Measurements from ENCODE around the gene PTGR3.

The PTGR3 gene

DNA sequence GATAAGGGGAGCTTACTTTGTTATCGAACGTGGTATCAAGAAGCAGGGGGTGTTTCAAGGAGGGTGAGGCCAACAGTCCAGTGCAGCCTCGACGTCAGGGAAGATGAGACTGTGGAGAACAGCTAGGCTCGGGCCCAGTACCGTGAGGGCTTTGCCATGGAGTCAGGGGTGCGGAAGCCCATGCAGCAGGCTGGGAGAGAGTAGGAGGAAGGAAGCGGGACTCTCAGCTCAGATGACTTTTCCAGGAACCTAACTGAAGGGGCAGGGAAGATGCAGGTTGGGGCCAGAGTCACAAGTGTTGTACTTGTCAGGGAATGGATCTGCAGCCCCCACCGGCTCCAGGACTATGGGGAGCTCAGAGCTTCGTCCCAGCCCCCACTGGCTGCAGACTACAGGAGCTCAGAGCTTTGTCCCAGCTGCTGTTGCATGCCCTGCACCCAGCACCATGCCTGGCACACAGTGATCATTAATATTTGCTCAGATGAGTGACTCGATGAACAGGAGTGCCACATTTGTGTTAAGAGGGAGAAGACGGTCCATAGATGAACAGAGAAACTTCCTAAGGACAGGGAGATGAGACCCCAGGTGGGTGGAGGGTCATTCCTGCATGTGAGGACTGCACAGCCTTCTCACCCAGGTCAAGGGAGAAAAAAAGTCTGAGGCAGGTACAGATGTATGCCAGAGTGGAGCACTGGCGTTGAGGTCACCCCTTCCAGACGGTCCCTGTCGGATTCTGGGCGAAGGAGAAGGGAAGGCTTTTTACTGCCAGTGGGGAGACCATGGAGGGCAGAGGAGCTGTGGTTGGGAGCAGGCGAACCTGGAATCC, 36.4 kb downstream of the PTGR3 start:
- in situ Hi-C loops (cut with MboI; ENCODE audit: low sequenced_read_pairs), result no loop called here

DNA sequence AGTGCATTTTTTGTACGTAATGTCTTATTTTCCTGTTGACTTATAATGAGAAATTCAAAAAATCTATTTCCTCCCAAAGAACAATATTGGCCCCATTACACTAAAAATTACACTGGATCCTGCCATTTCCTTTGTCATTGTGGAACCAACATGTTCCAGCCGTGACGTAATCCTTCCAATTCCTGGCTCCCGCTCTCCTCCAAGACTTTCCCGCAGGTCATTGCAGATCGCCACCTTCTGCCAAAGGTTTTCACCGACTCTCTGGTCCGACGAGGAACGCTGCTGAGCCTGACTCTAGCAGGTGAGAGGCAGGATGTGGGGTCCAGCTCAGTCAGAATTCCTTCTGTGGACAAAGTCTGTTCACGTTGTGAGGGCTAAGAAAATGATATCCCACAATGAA, 38.0 kb downstream of the PTGR3 start:
- in situ Hi-C loops (cut with MboI; ENCODE audit: low sequenced_read_pairs), result no loop called here

DNA sequence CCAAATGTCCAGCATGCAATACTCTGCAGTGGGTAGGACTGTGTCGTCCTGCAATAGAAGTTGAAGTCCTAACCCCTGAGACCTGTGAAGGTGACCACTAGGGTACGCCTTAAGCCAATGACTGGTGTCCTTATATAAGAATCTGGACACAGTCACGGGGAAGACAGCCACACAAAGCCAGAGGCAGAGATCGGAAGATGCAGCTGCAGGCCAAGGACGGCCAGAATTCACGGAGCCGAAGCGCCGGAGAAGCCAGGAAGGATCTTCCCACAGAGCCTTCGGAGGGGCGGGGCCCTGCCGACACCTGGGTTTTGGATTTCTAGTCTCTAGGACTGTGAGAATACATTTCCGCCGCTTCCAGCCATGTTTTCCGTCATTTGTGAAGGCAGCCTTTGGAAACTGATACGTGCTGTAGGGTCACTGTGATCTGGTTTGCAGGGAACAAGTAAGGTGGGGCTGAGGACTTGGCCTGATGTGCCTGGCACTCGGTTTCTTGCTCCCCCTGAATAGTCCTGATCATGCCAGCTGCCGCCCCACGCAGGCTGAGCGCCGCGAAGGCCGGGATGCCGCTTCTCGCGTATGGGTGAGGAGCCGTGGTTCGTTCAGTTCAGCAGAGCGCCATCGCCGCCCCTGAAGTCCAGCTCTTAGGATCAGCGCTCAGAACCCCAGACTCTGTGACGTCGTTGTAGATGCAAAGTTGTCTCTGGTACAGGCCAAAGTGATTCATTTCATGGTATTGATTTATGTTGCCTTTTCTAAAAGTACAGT, 38.7 kb downstream of the PTGR3 start:
- in situ Hi-C loops (cut with MboI; ENCODE audit: low sequenced_read_pairs), result no loop called here

DNA sequence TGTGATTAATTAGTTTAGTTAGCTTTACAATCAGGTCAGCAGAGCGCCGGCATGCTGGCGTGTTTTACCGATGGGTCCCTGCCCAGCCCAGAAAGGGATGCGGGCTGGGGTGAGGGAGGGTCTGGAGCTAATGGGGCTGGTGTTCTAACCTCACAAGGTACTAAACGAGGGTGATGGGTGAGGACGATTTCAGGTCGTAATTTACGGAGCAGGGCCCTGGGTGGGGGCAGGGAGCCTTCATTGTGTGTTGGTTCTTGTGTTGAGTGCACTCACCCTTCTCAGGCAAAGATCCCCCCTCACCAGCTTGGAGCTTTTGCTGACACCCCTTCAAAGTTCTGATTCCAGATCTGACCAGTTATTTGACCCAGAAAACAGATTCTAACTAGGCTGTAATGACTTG, 39.5 kb downstream of the PTGR3 start:
- in situ Hi-C loops (cut with MboI; ENCODE audit: low sequenced_read_pairs), result no loop called here

DNA sequence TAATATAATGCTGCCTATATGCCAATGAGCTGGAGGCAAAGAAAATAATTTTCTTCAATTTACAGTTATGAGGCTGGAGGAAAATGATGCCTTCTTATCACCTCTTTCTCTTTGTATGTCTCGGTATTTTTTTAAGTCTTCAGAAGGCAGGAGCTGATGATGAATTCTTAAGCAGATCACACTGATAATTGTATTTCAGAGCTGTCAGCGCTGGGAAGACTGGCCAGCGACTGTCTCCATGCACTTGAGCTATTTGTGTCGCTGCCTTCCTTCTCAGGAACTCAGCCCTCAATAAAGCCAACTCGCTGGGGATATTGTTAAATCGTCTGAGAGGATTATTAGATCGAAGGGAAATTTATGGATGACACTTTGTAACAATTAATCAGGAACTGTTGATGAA, 40.3 kb downstream of the PTGR3 start:
- in situ Hi-C loops (cut with MboI; ENCODE audit: low sequenced_read_pairs), result no loop called here

DNA sequence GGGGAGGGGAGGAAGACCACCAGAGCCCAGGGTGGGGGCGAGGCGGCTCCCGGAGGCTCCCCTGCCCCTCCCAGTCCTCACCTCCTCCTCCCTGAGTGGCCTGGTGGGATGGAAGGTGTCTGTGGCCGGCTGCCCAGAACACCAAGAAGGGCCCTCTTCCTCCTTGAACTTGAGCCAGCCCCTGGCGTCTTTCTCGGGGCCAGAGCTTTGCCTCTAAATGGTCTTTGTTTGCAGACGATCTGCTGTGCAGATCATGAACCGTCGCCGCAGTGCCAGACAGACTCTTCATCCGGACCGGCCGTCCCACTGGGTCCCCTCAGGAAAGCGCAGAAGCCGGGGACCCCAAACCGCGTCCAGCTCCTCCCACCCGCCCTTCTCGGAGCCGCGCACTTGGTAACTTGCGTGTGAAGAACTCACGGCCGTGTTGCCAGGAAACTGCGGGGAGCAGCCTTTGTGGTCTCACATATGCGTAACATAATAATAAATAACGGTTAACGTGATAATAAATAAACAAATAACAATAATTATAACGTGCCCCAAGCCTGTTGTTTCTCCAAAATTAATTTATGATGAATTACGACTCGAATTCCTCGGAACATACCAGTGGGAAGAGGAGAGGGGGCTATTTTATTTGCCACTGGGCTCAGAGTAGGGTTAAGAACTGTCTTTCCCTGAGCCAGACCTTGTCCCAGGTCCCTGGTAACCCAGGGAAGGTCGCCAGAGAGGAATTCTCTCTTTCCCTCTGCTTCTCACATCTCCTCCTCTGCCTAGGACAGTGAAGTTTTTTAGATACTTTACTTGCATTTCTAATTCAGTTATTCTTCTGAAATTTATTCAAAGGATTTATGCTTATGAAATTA, 41.0 kb downstream of the PTGR3 start:
- in situ Hi-C loops (cut with MboI; ENCODE audit: low sequenced_read_pairs), result no loop called here

DNA sequence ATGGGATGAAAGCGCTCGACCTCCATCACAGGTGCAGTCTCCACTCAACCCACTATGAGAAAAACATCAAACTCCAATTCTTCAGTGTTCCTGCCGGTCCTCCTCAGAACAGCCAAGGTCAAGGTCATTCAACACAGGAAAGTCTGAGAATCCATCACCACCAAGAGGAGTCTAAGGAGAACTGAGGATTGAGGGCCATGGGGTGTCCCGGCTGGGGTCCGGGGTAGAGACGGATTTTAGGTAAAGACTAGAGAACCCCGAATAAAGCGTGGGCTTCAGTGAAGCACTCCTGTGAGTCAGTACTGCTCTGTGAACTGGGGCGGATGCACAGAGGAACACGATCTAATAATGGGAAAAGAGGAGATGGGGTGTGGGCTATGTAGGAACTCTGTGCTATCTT, 41.8 kb downstream of the PTGR3 start:
- in situ Hi-C loops (cut with MboI; ENCODE audit: low sequenced_read_pairs), result no loop called here

DNA sequence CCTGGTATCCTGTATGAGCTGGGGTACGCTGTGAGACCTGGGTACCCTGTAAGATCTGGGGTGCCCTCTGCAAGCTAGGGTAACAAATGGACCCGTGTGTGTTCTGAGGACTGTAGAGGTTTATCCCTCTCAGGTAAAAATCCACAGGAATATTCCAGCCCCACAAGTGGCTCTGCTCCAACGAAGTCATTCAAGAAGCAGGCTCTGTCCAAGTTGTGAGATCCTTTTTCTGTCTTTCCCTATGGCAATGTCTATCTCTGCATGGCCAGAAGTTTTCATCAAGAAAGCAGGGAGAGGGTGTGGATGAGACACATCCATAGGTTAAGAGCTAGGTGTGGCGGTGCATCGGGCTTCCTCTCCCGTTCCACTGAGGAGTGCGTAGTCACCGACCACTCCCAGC, 43.0 kb downstream of the PTGR3 start:
- in situ Hi-C loops (cut with MboI; ENCODE audit: low sequenced_read_pairs), result no loop called here

DNA sequence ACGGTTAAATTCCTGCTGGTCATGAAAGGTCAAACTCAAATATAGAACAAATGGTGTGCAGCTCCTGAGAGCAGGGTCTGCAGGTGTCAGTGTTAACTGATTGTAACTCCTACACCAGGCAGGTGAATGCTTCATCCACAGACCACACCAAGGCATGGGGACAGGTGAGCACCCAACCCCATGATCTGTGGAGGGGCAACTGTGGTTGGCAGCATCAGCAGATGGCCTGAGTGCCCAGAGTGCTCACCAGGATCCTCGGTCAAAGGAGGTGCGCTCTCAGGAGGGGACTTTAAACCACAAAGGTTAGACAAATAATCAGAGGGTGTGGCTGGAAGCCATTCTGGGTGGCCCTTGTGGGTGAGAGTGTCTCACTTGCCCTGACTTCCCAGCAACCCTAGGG, 44.5 kb downstream of the PTGR3 start:
- in situ Hi-C loops (cut with MboI; ENCODE audit: low sequenced_read_pairs), result no loop called here

DNA sequence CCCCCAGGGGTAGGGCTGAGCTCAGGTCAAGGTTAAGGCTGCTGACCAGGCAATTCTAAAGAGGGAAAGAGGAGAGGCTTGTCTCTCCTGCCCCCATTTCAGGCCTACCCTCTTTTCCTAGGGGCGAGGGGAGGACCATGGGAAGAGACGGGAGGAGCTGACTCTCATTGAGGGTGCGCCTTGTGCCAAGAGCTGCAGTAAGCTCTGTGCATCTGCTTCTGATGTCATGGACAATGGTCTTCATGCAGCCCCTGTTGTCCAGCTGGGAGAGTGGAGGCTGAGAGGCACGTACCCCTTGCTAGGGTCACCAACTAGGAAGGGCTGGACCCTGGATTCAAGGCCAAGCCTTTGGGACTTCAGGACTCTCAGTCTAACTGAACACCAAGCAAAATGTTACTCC, 45.2 kb downstream of the PTGR3 start:
- in situ Hi-C loops (cut with MboI; ENCODE audit: low sequenced_read_pairs), result no loop called here

DNA sequence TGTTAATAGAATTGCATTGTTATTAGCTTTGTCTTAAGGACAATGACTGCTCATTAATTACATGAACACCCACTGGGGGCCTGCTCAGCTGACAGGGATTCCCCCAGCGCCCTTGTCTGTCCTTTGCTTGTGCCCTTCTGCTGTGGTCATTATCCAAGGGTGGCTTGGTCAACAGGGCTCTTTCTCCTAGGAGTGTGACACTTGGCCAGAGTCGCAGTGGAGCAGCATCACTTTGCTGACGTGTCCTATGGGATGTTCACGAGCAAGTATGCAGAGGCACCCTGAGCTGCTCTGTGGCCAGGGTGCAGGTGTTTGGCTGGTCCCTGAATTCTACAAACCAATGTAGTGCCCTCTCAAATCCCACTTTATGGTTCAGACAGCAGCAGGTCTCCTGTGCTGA, 46.0 kb downstream of the PTGR3 start:
- in situ Hi-C loops (cut with MboI; ENCODE audit: low sequenced_read_pairs), result no loop called here

DNA sequence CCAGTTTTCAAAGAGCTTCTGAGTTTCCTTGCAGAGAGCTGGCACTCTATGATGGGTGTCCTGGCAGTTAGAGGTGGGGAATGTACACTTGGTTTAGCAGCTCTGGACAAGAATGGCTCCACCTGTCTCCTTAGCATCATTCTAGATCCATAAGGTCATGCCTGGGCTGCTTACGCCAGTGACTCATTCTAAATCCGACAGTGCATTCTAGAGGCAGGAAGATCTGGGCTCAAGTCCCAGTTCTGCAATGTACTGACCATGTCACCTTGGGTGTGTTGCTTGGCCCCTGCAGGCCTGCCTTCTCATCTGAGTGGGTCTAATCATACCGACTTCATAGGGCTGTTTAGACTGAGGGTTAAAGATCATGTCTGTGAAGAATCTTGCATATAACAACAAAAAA, 46.5 kb downstream of the PTGR3 start:
- in situ Hi-C loops (cut with MboI; ENCODE audit: low sequenced_read_pairs), result no loop called here

DNA sequence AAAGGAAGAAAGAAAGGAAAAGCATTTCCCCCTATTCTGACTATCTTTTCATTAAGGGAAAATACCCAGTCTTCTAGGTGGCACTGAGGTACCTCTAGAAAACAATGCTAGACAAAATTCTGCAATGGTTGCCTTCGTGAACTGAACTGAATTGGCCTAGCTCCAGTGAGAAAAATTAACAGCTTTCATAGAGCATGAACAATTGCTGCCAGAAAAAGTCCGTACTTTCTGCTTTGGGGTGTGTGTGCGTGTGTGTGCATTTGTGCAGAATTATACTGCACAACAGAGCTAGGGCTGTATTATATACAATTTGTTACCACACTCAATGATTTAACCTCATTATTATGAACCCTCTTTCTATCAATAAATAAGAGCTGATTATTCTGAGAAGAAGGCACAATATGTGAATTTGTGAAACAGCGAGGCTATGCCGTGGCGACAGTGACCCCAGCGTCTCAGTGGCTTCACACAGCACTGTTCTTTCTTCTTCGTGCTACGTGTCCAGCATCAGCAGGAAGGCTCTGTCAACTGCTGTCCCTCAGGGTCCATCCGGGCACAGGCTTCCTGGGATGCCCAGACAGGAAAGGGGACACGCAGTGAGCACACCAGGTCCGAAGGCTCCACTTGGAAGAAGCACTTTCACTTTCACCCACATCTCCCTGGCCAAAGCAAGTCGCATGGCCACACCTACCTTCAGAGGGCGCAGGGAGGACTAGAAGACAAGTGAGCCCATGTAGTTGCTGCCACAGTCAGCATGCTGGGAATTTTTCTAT, 47.5 kb downstream of the PTGR3 start:
- in situ Hi-C loops (cut with MboI; ENCODE audit: low sequenced_read_pairs), result no loop called here

DNA sequence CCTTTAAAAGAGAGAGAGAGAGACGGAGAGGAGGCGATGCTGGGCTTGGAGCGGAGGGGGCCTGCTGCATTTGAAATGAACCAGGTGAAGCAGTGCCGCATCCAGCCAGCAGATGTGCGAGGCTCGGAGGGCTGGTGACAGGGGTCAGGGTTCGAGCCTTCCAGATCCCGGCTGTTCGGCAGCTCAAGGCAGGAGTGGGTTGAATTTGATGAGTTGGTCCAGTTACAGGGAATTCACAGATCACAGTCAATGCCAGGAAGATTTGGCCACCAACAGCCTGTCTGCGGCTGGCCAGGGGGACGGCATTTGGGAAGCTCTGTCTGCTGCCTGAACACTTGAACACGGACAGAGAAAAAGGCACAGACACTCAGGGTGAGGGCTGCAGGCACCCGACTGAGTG, 48.6 kb downstream of the PTGR3 start:
- in situ Hi-C loops (cut with MboI; ENCODE audit: low sequenced_read_pairs), result no loop called here

DNA sequence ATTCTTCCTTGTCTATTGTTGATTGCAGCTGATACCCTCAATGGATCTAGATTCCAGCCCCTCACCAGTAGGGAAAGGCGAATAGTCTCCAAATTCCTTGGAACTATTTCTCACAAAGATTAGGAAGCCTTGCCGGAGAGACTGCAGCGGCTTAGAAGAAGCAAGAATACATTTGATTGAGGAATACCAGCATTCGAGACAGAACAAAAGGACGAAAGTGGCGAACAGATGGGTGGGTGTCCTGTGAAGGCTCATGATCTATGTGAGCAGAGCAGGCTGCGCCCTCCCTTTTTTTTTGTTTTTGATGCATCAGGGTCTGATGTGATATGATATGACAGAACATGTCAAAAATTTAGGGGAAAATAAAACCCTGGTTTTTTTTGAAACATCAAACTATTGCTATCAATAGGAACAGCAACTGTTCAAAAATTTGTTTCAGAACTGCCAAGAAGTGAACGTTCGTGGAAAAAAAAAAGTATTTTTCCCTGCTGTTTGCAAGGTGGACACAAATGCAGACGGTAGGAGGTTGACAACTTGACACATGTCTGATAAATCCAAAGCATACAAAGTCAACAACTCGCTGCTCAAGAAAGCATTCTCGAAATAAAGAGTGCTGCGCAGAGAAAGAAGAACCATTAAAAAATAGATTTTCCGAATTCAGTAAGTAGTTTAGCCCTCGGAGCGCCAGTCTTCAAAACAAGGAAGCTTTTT, 49.1 kb downstream of the PTGR3 start:
- in situ Hi-C loops (cut with MboI; ENCODE audit: low sequenced_read_pairs), result no loop called here

DNA sequence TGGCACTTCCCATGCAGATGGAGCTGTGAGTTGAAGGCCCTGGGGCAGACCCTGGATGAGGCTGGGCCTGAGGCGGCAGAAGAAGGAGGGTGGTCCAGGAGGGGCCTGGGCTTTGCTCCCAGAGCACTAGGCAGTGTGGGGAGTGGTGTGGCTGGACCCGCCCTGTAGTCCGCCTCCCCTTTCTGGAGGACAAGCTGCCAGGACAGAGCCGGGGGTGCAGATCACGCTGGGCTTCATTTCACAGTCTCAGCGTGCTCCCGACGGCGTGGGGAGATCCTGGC, 49.8 kb downstream of the PTGR3 start:
- in situ Hi-C loops (cut with MboI; ENCODE audit: low sequenced_read_pairs), result no loop called here

Data from HL-60/S4 treated with retinoic acid at 250 ng/mL for 4 days and 3 days (cell line).